ENCODE measurements around the gene YEATS2.
A peak's percentile ranks its signal among the peaks of the same experiment; 100 is the strongest.
"Not testable (repeated sequence)": the region's sequence is repeated elsewhere in the genome, so short reads cannot be mapped to it uniquely, and the experiment has no call there.

Gene YEATS2

GRCh38 chr3:183692436-183692835, 5.2 kb upstream of the YEATS2 start:
- H3K27me3 ChIP-seq (replicated peaks; ENCODE audit: control insufficient read depth, insufficient read depth, low read length), result no peaks in the 10 kb centered on the region
- H3K9ac ChIP-seq (ENCODE audit: low read length), result no peak overlapping the region
- no peak overlapping the region for H3K4me3 ChIP-seq (ENCODE audit: low read length)
- H3K4me1 ChIP-seq (ENCODE audit: control insufficient read depth, insufficient read depth, low read length), result no peaks in the 10 kb centered on the region
- H3K9me3 ChIP-seq (ENCODE audit: control insufficient read depth, low read length), result no peaks in the 10 kb centered on the region
- no peak for DNase-seq (ENCODE audit: low read depth)
- H3K36me3 ChIP-seq (ENCODE audit: control insufficient read depth, insufficient read depth, low read length, severe bottlenecking), result no peaks in the 10 kb centered on the region

GRCh38 chr3:183695569-183696364, 1.8 kb upstream of the YEATS2 start:
- peaks cover 17% of the 10 kb centered on the region for H3K4me1 ChIP-seq (ENCODE audit: control insufficient read depth, insufficient read depth, low read length)
- DNase-seq (ENCODE audit: low read depth), result no peak
- no peak overlapping the region for H3K9ac ChIP-seq (ENCODE audit: low read length)
- H3K9me3 ChIP-seq (ENCODE audit: control insufficient read depth, low read length), result no peaks in the 10 kb centered on the region
- H3K4me3 ChIP-seq (ENCODE audit: low read length), result no peak overlapping the region
- H3K27me3 ChIP-seq (replicated peaks; ENCODE audit: control insufficient read depth, insufficient read depth, low read length), result no peaks in the 10 kb centered on the region
- no peaks in the 10 kb centered on the region for H3K36me3 ChIP-seq (ENCODE audit: control insufficient read depth, insufficient read depth, low read length, severe bottlenecking)

- Histone ChIP-seq H3K9me3 (ENCODE audit: control insufficient read depth, low read length) (no peaks in the 10 kb centered on the region), H3K9ac (ENCODE audit: low read length) (peak overlapping the region; percentile 94), H3K4me3 (ENCODE audit: low read length) (peak overlapping the region; percentile 96), H3K27me3 (replicated peaks; ENCODE audit: control insufficient read depth, insufficient read depth, low read length) (no peaks in the 10 kb centered on the region), H3K4me1 (ENCODE audit: control insufficient read depth, insufficient read depth, low read length) (peaks cover 17% of the 10 kb centered on the region), H3K36me3 (ENCODE audit: control insufficient read depth, insufficient read depth, low read length, severe bottlenecking) (no peaks in the 10 kb centered on the region)
- no peak for DNase-seq (ENCODE audit: low read depth)
Observed at GRCh38 chr3:183697123-183697609, 431 bp upstream of the YEATS2 start.

- no peaks in the 10 kb centered on the region for H3K27me3 ChIP-seq (replicated peaks; ENCODE audit: control insufficient read depth, insufficient read depth, low read length)
- peak; percentile 62 for DNase-seq (ENCODE audit: low read depth)
- peaks cover 17% of the 10 kb centered on the region for H3K4me1 ChIP-seq (ENCODE audit: control insufficient read depth, insufficient read depth, low read length)
- no peaks in the 10 kb centered on the region for H3K9me3 ChIP-seq (ENCODE audit: control insufficient read depth, low read length)
- H3K9ac ChIP-seq (ENCODE audit: low read length), result peak overlapping the region; percentile 94
- H3K36me3 ChIP-seq (ENCODE audit: control insufficient read depth, insufficient read depth, low read length, severe bottlenecking), result no peaks in the 10 kb centered on the region
- peak overlapping the region; percentile 96 for H3K4me3 ChIP-seq (ENCODE audit: low read length)
Observed at GRCh38 chr3:183698318-183698751, 738 bp downstream of the YEATS2 start.

GRCh38 chr3:183698756-183699155, 1.2 kb downstream of the YEATS2 start:
- Histone ChIP-seq H3K9ac (ENCODE audit: low read length) (peak overlapping the region; percentile 94), H3K4me1 (ENCODE audit: control insufficient read depth, insufficient read depth, low read length) (peaks cover 17% of the 10 kb centered on the region), H3K27me3 (replicated peaks; ENCODE audit: control insufficient read depth, insufficient read depth, low read length) (no peaks in the 10 kb centered on the region), H3K4me3 (ENCODE audit: low read length) (peak overlapping the region; percentile 96), H3K36me3 (ENCODE audit: control insufficient read depth, insufficient read depth, low read length, severe bottlenecking) (no peaks in the 10 kb centered on the region), H3K9me3 (ENCODE audit: control insufficient read depth, low read length) (no peaks in the 10 kb centered on the region)
- DNase-seq (ENCODE audit: low read depth), result peak; percentile 63

- H3K4me1 ChIP-seq (ENCODE audit: control insufficient read depth, insufficient read depth, low read length), result peaks cover 20% of the 10 kb centered on the region
- H3K9me3 ChIP-seq (ENCODE audit: control insufficient read depth, low read length), result no peaks in the 10 kb centered on the region
- DNase-seq (ENCODE audit: low read depth), result peak; percentile 26
- H3K27me3 ChIP-seq (replicated peaks; ENCODE audit: control insufficient read depth, insufficient read depth, low read length), result no peaks in the 10 kb centered on the region
- H3K4me3 ChIP-seq (ENCODE audit: low read length), result peak overlapping the region; percentile 96
- no peaks in the 10 kb centered on the region for H3K36me3 ChIP-seq (ENCODE audit: control insufficient read depth, insufficient read depth, low read length, severe bottlenecking)
- H3K9ac ChIP-seq (ENCODE audit: low read length), result peak overlapping the region; percentile 94
Observed at GRCh38 chr3:183699238-183699947, 1.8 kb downstream of the YEATS2 start.

- Histone ChIP-seq H3K36me3 (ENCODE audit: control insufficient read depth, insufficient read depth, low read length, severe bottlenecking) (no peaks in the 10 kb centered on the region), H3K4me1 (ENCODE audit: control insufficient read depth, insufficient read depth, low read length) (peaks cover 20% of the 10 kb centered on the region), H3K9me3 (ENCODE audit: control insufficient read depth, low read length) (no peaks in the 10 kb centered on the region), H3K4me3 (ENCODE audit: low read length) (no peak overlapping the region), H3K9ac (ENCODE audit: low read length) (no peak overlapping the region), H3K27me3 (replicated peaks; ENCODE audit: control insufficient read depth, insufficient read depth, low read length) (no peaks in the 10 kb centered on the region)
- no peak for DNase-seq (ENCODE audit: low read depth)
Observed at GRCh38 chr3:183701744-183702143, 4.1 kb downstream of the YEATS2 start.

- DNase-seq (ENCODE audit: low read depth); H3K4me3 ChIP-seq (ENCODE audit: low read length); H3K27me3 ChIP-seq (replicated peaks; ENCODE audit: control insufficient read depth, insufficient read depth, low read length); H3K9me3 ChIP-seq (ENCODE audit: control insufficient read depth, low read length); H3K36me3 ChIP-seq (ENCODE audit: control insufficient read depth, insufficient read depth, low read length, severe bottlenecking); H3K9ac ChIP-seq (ENCODE audit: low read length): not testable (repeated sequence)
- H3K4me1 ChIP-seq (ENCODE audit: control insufficient read depth, insufficient read depth, low read length), result peaks cover 18% of the 10 kb centered on the region
Observed at GRCh38 chr3:183703892-183704291, 6.3 kb downstream of the YEATS2 start.

- Histone ChIP-seq H3K9me3 (ENCODE audit: control insufficient read depth, low read length) (no peaks in the 10 kb centered on the region), H3K4me3 (ENCODE audit: low read length) (no peak overlapping the region), H3K4me1 (ENCODE audit: control insufficient read depth, insufficient read depth, low read length) (no peaks in the 10 kb centered on the region), H3K9ac (ENCODE audit: low read length) (no peak overlapping the region), H3K27me3 (replicated peaks; ENCODE audit: control insufficient read depth, insufficient read depth, low read length) (no peaks in the 10 kb centered on the region), H3K36me3 (ENCODE audit: control insufficient read depth, insufficient read depth, low read length, severe bottlenecking) (no peaks in the 10 kb centered on the region)
- DNase-seq (ENCODE audit: low read depth), result no peak
Observed at GRCh38 chr3:183710231-183710630, 12.6 kb downstream of the YEATS2 start.

- H3K9me3 ChIP-seq (ENCODE audit: control insufficient read depth, low read length), result no peaks in the 10 kb centered on the region
- H3K27me3 ChIP-seq (replicated peaks; ENCODE audit: control insufficient read depth, insufficient read depth, low read length), result no peaks in the 10 kb centered on the region
- no peaks in the 10 kb centered on the region for H3K4me1 ChIP-seq (ENCODE audit: control insufficient read depth, insufficient read depth, low read length)
- no peak overlapping the region for H3K9ac ChIP-seq (ENCODE audit: low read length)
- H3K4me3 ChIP-seq (ENCODE audit: low read length), result no peak overlapping the region
- H3K36me3 ChIP-seq (ENCODE audit: control insufficient read depth, insufficient read depth, low read length, severe bottlenecking), result peaks cover 9% of the 10 kb centered on the region
- DNase-seq (ENCODE audit: low read depth), result no peak
Observed at GRCh38 chr3:183711516-183711915, 13.9 kb downstream of the YEATS2 start.

GRCh38 chr3:183714622-183715021, 17.0 kb downstream of the YEATS2 start:
- no peak for DNase-seq (ENCODE audit: low read depth)
- H3K27me3 ChIP-seq (replicated peaks; ENCODE audit: control insufficient read depth, insufficient read depth, low read length), result no peaks in the 10 kb centered on the region
- H3K4me1 ChIP-seq (ENCODE audit: control insufficient read depth, insufficient read depth, low read length), result no peaks in the 10 kb centered on the region
- H3K4me3 ChIP-seq (ENCODE audit: low read length), result no peak overlapping the region
- H3K9me3 ChIP-seq (ENCODE audit: control insufficient read depth, low read length), result no peaks in the 10 kb centered on the region
- H3K9ac ChIP-seq (ENCODE audit: low read length), result no peak overlapping the region
- H3K36me3 ChIP-seq (ENCODE audit: control insufficient read depth, insufficient read depth, low read length, severe bottlenecking), result peaks cover 34% of the 10 kb centered on the region

All from adipocyte (in vitro differentiated cells).